ENCODE measurements around the gene ZRANB1.

The ZRANB1 gene

DNA sequence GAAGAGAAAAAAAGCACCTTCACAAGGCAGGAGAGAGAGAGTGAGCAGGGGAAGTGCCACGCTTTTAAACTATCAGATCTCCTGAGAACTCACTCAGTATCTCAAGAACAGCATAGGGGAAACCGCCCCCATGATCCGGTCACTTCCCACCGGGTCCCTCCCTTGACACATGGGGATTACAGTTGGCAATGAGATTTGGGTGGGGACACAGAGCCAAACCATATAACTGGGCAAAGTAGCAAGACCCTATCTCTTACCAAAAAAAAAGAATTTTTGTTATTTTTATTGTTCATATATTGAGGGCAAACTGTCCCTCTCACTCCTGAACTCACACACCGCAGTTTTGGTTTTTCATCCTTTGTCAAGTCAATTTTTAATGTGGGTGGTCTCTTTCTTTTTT is 18.2 kb upstream of the ZRANB1 start:
- Histone ChIP-seq H3K4me3 (ENCODE audit: low read length) (no peak overlapping the region), H3K9ac (ENCODE audit: low read depth, low read length) (no peak overlapping the region), H3K4me2 (ENCODE audit: low read length) (no peak overlapping the region), H3K4me1 (ENCODE audit: control insufficient read depth, insufficient read depth, low read length) (peaks cover 15% of the 10 kb centered on the region), H3K27me3 (ENCODE audit: control insufficient read depth, insufficient read depth, low read length) (no peaks in the 10 kb centered on the region), H3K36me3 (ENCODE audit: insufficient read depth, low read length) (peaks cover 2% of the 10 kb centered on the region), H3K9me3 (replicated peaks; ENCODE audit: low read length) (no peaks in the 10 kb centered on the region)

- Histone ChIP-seq H3K9me3 (replicated peaks; ENCODE audit: low read length) (no peaks in the 10 kb centered on the region), H3K36me3 (ENCODE audit: insufficient read depth, low read length) (peaks cover 2% of the 10 kb centered on the region), H3K4me1 (ENCODE audit: control insufficient read depth, insufficient read depth, low read length) (peaks cover 4% of the 10 kb centered on the region), H3K9ac (ENCODE audit: low read depth, low read length) (no peak overlapping the region), H3K27me3 (ENCODE audit: control insufficient read depth, insufficient read depth, low read length) (no peaks in the 10 kb centered on the region), H3K4me3 (ENCODE audit: low read length) (no peak overlapping the region), H3K4me2 (ENCODE audit: low read length) (no peak overlapping the region)
Measured at GRCh38 chr10:124926548-124926947, 15.4 kb upstream of the ZRANB1 start.

DNA sequence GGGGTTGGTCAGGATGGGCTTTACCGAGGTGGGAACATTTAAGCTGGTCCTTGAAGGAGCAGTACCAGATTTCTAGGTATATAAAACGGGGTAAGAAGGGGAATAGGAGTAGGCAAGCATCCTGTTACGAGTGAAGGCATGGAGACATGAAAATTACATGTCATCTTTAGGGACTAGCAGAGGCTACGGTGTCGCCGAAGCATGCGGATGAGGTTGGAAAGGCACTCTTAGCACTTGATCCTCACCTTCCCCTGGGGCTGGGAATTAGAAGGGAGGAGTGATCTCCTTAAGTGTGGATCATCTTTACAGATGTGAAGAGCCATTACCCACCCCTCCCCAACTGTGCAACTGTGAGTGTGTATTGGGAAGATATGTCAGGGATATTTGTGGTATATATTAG is 13.8 kb upstream of the ZRANB1 start:
- Histone ChIP-seq H3K4me1 (ENCODE audit: control insufficient read depth, insufficient read depth, low read length) (peaks cover 4% of the 10 kb centered on the region), H3K27me3 (ENCODE audit: control insufficient read depth, insufficient read depth, low read length) (no peaks in the 10 kb centered on the region), H3K9ac (ENCODE audit: low read depth, low read length) (no peak overlapping the region), H3K9me3 (replicated peaks; ENCODE audit: low read length) (no peaks in the 10 kb centered on the region), H3K4me2 (ENCODE audit: low read length) (no peak overlapping the region), H3K36me3 (ENCODE audit: insufficient read depth, low read length) (peaks cover 2% of the 10 kb centered on the region), H3K4me3 (ENCODE audit: low read length) (no peak overlapping the region)

DNA sequence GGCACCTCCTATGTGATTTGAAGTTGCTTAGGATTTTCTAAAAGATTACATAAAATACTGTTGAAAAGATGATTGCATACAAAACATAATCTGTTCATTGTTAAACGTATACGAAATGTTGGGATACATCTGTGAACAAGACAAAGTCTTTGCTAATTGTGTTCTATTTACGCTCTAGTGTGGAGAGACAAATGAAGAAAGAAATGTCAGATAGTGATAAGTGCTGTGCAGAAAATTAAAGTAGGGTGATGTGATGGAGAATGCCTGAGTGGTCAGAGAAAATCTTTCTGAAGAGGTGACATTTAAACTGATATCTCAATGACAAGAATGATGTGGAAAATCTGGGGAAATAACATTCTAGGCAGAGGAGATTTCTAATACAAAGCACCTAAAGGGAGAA is 13.4 kb upstream of the ZRANB1 start:
- Histone ChIP-seq H3K4me3 (ENCODE audit: low read length) (no peak overlapping the region), H3K27me3 (ENCODE audit: control insufficient read depth, insufficient read depth, low read length) (no peaks in the 10 kb centered on the region), H3K9ac (ENCODE audit: low read depth, low read length) (no peak overlapping the region), H3K4me1 (ENCODE audit: control insufficient read depth, insufficient read depth, low read length) (peaks cover 4% of the 10 kb centered on the region), H3K36me3 (ENCODE audit: insufficient read depth, low read length) (peaks cover 2% of the 10 kb centered on the region), H3K9me3 (replicated peaks; ENCODE audit: low read length) (no peaks in the 10 kb centered on the region), H3K4me2 (ENCODE audit: low read length) (no peak overlapping the region)

- Histone ChIP-seq H3K9ac (ENCODE audit: low read depth, low read length) (no peak overlapping the region), H3K4me1 (ENCODE audit: control insufficient read depth, insufficient read depth, low read length) (peaks cover 8% of the 10 kb centered on the region), H3K9me3 (replicated peaks; ENCODE audit: low read length) (no peaks in the 10 kb centered on the region), H3K4me3 (ENCODE audit: low read length) (no peak overlapping the region), H3K27me3 (ENCODE audit: control insufficient read depth, insufficient read depth, low read length) (no peaks in the 10 kb centered on the region), H3K4me2 (ENCODE audit: low read length) (no peak overlapping the region), H3K36me3 (ENCODE audit: insufficient read depth, low read length) (no peaks in the 10 kb centered on the region)
Measured at GRCh38 chr10:124935946-124936345, 6.0 kb upstream of the ZRANB1 start.

GRCh38 chr10:124936813-124937212 is 5.1 kb upstream of the ZRANB1 start:
- Histone ChIP-seq H3K27me3 (ENCODE audit: control insufficient read depth, insufficient read depth, low read length) (no peaks in the 10 kb centered on the region), H3K4me1 (ENCODE audit: control insufficient read depth, insufficient read depth, low read length) (peaks cover 8% of the 10 kb centered on the region), H3K36me3 (ENCODE audit: insufficient read depth, low read length) (no peaks in the 10 kb centered on the region), H3K9me3 (replicated peaks; ENCODE audit: low read length) (no peaks in the 10 kb centered on the region), H3K4me3 (ENCODE audit: low read length) (no peak overlapping the region), H3K4me2 (ENCODE audit: low read length) (no peak overlapping the region), H3K9ac (ENCODE audit: low read depth, low read length) (no peak overlapping the region)

- H3K4me3 ChIP-seq (ENCODE audit: low read length): no peak overlapping the region
- H3K4me2 ChIP-seq (ENCODE audit: low read length): no peak overlapping the region
- H3K4me1 ChIP-seq (ENCODE audit: control insufficient read depth, insufficient read depth, low read length): peaks cover 28% of the 10 kb centered on the region
- H3K27me3 ChIP-seq (ENCODE audit: control insufficient read depth, insufficient read depth, low read length): no peaks in the 10 kb centered on the region
- no peaks in the 10 kb centered on the region for H3K36me3 ChIP-seq (ENCODE audit: insufficient read depth, low read length)
- no peak overlapping the region for H3K9ac ChIP-seq (ENCODE audit: low read depth, low read length)
- no peaks in the 10 kb centered on the region for H3K9me3 ChIP-seq (replicated peaks; ENCODE audit: low read length)
Measured at GRCh38 chr10:124939290-124939689, 2.6 kb upstream of the ZRANB1 start.

DNA sequence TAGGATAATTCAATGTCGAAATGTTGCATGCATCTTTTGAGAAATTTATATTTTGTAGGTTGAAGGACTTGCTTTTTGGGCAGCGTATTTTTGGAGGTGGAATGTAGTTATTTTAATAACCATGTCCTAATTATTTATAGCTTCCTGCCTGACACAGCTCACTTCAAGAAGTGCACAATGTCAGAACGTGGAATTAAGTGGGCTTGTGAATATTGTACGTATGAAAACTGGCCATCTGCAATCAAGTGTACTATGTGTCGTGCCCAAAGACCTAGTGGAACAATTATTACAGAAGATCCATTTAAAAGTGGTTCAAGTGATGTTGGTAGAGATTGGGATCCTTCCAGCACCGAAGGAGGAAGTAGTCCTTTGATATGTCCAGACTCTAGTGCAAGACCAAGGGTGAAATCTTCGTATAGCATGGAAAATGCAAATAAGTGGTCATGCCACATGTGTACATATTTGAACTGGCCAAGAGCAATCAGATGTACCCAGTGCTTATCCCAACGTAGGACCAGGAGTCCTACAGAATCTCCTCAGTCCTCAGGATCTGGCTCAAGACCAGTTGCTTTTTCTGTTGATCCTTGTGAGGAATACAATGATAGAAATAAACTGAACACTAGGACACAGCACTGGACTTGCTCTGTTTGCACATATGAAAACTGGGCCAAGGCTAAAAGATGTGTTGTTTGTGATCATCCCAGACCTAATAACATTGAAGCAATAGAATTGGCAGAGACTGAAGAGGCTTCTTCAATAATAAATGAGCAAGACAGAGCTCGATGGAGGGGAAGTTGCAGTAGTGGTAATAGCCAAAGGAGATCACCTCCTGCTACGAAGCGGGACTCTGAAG is 620 bp downstream of the ZRANB1 start:
- no peak overlapping the region for H3K4me3 ChIP-seq (ENCODE audit: low read length)
- no peak overlapping the region for H3K4me2 ChIP-seq (ENCODE audit: low read length)
- H3K9ac ChIP-seq (ENCODE audit: low read depth, low read length): peak overlapping the region; percentile 50
- peaks cover 41% of the 10 kb centered on the region for H3K4me1 ChIP-seq (ENCODE audit: control insufficient read depth, insufficient read depth, low read length)
- no peaks in the 10 kb centered on the region for H3K27me3 ChIP-seq (ENCODE audit: control insufficient read depth, insufficient read depth, low read length)
- H3K9me3 ChIP-seq (replicated peaks; ENCODE audit: low read length): no peaks in the 10 kb centered on the region
- H3K36me3 ChIP-seq (ENCODE audit: insufficient read depth, low read length): no peaks in the 10 kb centered on the region

GRCh38 chr10:124943301-124944092 is 1.6 kb downstream of the ZRANB1 start:
- Histone ChIP-seq H3K27me3 (ENCODE audit: control insufficient read depth, insufficient read depth, low read length) (no peaks in the 10 kb centered on the region), H3K36me3 (ENCODE audit: insufficient read depth, low read length) (no peaks in the 10 kb centered on the region), H3K4me1 (ENCODE audit: control insufficient read depth, insufficient read depth, low read length) (peaks cover 41% of the 10 kb centered on the region), H3K9me3 (replicated peaks; ENCODE audit: low read length) (no peaks in the 10 kb centered on the region), H3K4me3 (ENCODE audit: low read length) (peak overlapping the region; percentile 9), H3K4me2 (ENCODE audit: low read length) (peak overlapping the region; percentile 64), H3K9ac (ENCODE audit: low read depth, low read length) (peak overlapping the region; percentile 78)

GRCh38 chr10:124944982-124945381 is 3.1 kb downstream of the ZRANB1 start:
- Histone ChIP-seq H3K4me3 (ENCODE audit: low read length) (peak overlapping the region; percentile 43), H3K9me3 (replicated peaks; ENCODE audit: low read length) (no peaks in the 10 kb centered on the region), H3K27me3 (ENCODE audit: control insufficient read depth, insufficient read depth, low read length) (no peaks in the 10 kb centered on the region), H3K36me3 (ENCODE audit: insufficient read depth, low read length) (no peaks in the 10 kb centered on the region), H3K9ac (ENCODE audit: low read depth, low read length) (peak overlapping the region; percentile 78), H3K4me2 (ENCODE audit: low read length) (peak overlapping the region; percentile 64), H3K4me1 (ENCODE audit: control insufficient read depth, insufficient read depth, low read length) (peaks cover 41% of the 10 kb centered on the region)

DNA sequence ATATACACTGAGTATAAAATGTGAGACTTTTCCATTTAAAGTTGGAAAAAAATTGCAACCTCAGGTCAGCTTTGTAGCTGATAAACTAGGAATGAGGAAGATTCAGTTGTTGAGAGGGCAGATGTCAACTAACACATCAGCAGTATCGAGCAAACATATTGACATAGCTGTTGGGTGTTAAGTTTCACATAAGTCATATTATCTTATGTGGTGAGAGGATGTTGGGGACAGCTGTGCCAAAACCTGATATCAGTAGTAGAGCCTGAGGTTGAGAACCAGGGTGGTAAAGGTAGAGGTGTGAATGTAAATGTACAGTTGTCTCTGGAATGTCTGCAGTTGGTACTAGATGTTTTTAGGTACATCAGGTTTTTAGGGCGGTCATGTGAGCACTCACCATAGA is 5.0 kb downstream of the ZRANB1 start:
- Histone ChIP-seq H3K27me3 (ENCODE audit: control insufficient read depth, insufficient read depth, low read length) (no peaks in the 10 kb centered on the region), H3K4me3 (ENCODE audit: low read length) (no peak overlapping the region), H3K9ac (ENCODE audit: low read depth, low read length) (no peak overlapping the region), H3K36me3 (ENCODE audit: insufficient read depth, low read length) (no peaks in the 10 kb centered on the region), H3K4me2 (ENCODE audit: low read length) (no peak overlapping the region), H3K4me1 (ENCODE audit: control insufficient read depth, insufficient read depth, low read length) (peaks cover 41% of the 10 kb centered on the region), H3K9me3 (replicated peaks; ENCODE audit: low read length) (no peaks in the 10 kb centered on the region)
